Mucosa of descending colon (tissue), 3 donors: Measurements from ENCODE around the gene ITGB1. TPM values are rescaled to one million over a fixed set of nuclear protein-coding genes. Genes with fewer than 3 reads are reported as not detected.
"Not testable (repeated sequence)": the region's sequence is repeated elsewhere in the genome, so short reads cannot be mapped to it uniquely, and the experiment has no call there.

Experiments
- ATAC-seq: fragments of 200-7000 bp; cut with Tn5 transposase; one replicate; pipeline ENCODE4 v1.9.1; 2020; ENCODE audit warnings: mild to moderate bottlenecking, moderate library complexity
- DNase-seq, 3 donors: peaks; one replicate each; pipeline ENCODE4 v3.0.0-alpha.2; 2020
- H3K36me3 ChIP-seq: fragments of 200-600 bp; one replicate; pipeline ENCODE4 v1.8.0; 2021; ENCODE audit warnings: low read depth, mild to moderate bottlenecking
- H3K4me1 ChIP-seq: fragments of 200-600 bp; one replicate; pipeline ENCODE4 v1.8.0; 2021; ENCODE audit warnings: low read depth, mild to moderate bottlenecking
- H3K4me3 ChIP-seq: fragments of 200-600 bp; one replicate; pipeline ENCODE4 v1.8.0; 2021; ENCODE audit warnings: mild to moderate bottlenecking
- H3K9me3 ChIP-seq: fragments of 200-600 bp; one replicate; pipeline ENCODE4 v1.8.0; 2021; ENCODE audit warnings: mild to moderate bottlenecking
- CTCF ChIP-seq: fragments of 200-600 bp; IDR thresholded peaks from one replicate; pipeline ENCODE4 v1.8.0; 2022; ENCODE audit warnings: antibody characterized with exemption, mild to moderate bottlenecking
- intact Hi-C, 2 donors: fragments of 100-400 bp; cut with DNase I in 1 of 2; cut with micrococcal nuclease in 1 of 2; formaldehyde crosslinking; loops; one replicate each; pipeline versions ENCODE4 v1.11.0 to v1.11.1; 2022; cut with DNase I, micrococcal nuclease
- total RNA-seq, 3 donors: library from RNA; stranded (reverse); fragmentation: NEBNext Ultra II Directional in 2 of 3; extraction: Animal tissue kit (Norgen Biotek cat#: 25700) in 2 of 3; gene quantifications; one replicate each; pipeline versions ENCODE4 v1.2.1 to v1.2.4, GENCODE V29; 2021 to 2023
- donor health status: DM: no; HTN: no; CAD: no; lungs with moderate emphysema.
- donor health status: DM: no; HTN: no; CAD: no.
- donor health status: DM: no; HTN: yes; CAD: no.

The ITGB1 gene
- total RNA-seq, 3 donors from 2014 or later, result 268 to 515 (median 274) TPM

- intact Hi-C loops, result no loop called here
- Histone ChIP-seq H3K4me1 (no peaks in the 10 kb centered on the region), H3K4me3 (no peak overlapping the region), H3K9me3 (no peaks in the 10 kb centered on the region), H3K36me3 (peaks cover 14% of the 10 kb centered on the region)
- no peak for ATAC-seq
- DNase-seq, result no peak
- TF ChIP-seq CTCF, result no peak
Observed at GRCh38 chr10:32923134-32923533, 34.9 kb downstream of the ITGB1 start.

GRCh38 chr10:32922170-32922569 lies 35.9 kb downstream of the ITGB1 start:
- ATAC-seq (no peak), DNase-seq (no peak)
- Histone ChIP-seq H3K9me3 (no peaks in the 10 kb centered on the region), H3K36me3 (peaks cover 14% of the 10 kb centered on the region), H3K4me3 (no peak overlapping the region), H3K4me1 (no peaks in the 10 kb centered on the region)
- intact Hi-C loops, result no loop called here
- TF ChIP-seq CTCF, result no peak

GRCh38 chr10:32917817-32918216 lies 40.2 kb downstream of the ITGB1 start:
- H3K36me3 ChIP-seq, H3K4me3 ChIP-seq, H3K9me3 ChIP-seq, DNase-seq, ATAC-seq, H3K4me1 ChIP-seq, intact Hi-C loops: not testable (repeated sequence)

- Histone ChIP-seq H3K4me3 (no peak overlapping the region), H3K9me3 (no peaks in the 10 kb centered on the region), H3K36me3 (no peaks in the 10 kb centered on the region), H3K4me1 (no peaks in the 10 kb centered on the region)
- intact Hi-C loops, result no loop called here
- no peak for DNase-seq
- TF ChIP-seq CTCF, result no peak
- no peak for ATAC-seq
Observed at GRCh38 chr10:32911285-32912016, 46.6 kb downstream of the ITGB1 start.

- H3K4me1 ChIP-seq, ATAC-seq, intact Hi-C loops, H3K36me3 ChIP-seq, DNase-seq, H3K9me3 ChIP-seq, H3K4me3 ChIP-seq: not testable (repeated sequence)
Observed at GRCh38 chr10:32909970-32910369, 48.1 kb downstream of the ITGB1 start.

GRCh38 chr10:32909456-32909855 lies 48.6 kb downstream of the ITGB1 start:
- TF ChIP-seq CTCF, result no peak
- H3K4me3 ChIP-seq, result no peak overlapping the region
- intact Hi-C loops, result no loop called here
- H3K9me3 ChIP-seq, result no peaks in the 10 kb centered on the region
- H3K4me1 ChIP-seq, result no peaks in the 10 kb centered on the region
- no peaks in the 10 kb centered on the region for H3K36me3 ChIP-seq
- ATAC-seq (no peak), DNase-seq (no peak)

- H3K36me3 ChIP-seq, result no peaks in the 10 kb centered on the region
- no peak overlapping the region for H3K4me3 ChIP-seq
- H3K4me1 ChIP-seq, result no peaks in the 10 kb centered on the region
- ATAC-seq, result no peak
- TF ChIP-seq CTCF, result no peak
- H3K9me3 ChIP-seq, result no peaks in the 10 kb centered on the region
- DNase-seq, result no peak
- intact Hi-C loops, result no loop called here
Observed at GRCh38 chr10:32906595-32906994, 51.4 kb downstream of the ITGB1 start.
